ACHN (cell line): ENCODE data around the gene CC2D1B.

ENCODE experiments used
- DNase-seq: peaks from one replicate; pipeline ENCODE4 v3.0.0-alpha.2; 2015
- in situ Hi-C: cut with HindIII; loops from 2 replicates; pipeline ENCODE4 v1.10.0; 2017; ENCODE audit warnings: low sequenced_read_pairs, low pct_ligation_motif_present, low pct_unique_long_range_greater_than_20kb

CC2D1B gene

DNA sequence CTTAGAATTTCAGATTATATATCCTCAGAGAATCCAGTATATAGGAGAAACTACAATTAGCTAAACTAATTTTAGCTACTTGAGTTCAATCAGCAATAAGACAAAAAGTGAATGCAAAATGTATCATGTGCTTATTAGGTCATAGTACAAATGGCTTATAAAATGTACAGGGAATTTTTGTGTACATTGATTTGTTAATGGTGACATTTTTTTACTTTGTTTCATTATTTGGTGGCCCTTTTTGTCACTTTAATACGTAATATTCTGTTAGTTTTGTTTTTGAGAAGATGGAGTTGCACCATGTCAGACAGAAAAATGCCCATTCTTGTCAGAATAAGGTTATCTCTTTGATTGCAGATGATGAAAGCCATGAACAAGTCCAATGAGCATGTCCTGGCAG, 33.6 kb downstream of the CC2D1B start:
- in situ Hi-C loops = no loop called here
- DNase-seq = no peak

DNA sequence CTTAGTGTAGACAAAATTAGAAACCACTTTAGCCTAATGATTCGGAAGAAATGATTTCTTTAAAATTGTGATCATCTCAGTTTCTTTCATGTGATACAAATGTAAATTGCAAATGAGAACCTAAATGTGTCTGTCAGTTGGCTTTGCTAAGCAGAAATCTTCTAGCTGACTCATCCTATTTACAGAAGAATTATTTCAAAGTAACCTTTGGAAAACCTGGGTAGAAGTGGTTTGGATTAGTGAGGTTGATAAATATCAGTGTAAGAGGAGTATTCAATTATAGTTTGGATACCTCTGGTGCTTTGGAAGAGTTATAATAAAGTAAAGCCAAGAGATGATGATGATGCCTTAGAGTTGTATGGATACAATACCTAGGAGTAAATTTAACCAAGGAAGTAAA, 37.4 kb downstream of the CC2D1B start:
- in situ Hi-C loops = no loop called here
- no peak for DNase-seq

DNA sequence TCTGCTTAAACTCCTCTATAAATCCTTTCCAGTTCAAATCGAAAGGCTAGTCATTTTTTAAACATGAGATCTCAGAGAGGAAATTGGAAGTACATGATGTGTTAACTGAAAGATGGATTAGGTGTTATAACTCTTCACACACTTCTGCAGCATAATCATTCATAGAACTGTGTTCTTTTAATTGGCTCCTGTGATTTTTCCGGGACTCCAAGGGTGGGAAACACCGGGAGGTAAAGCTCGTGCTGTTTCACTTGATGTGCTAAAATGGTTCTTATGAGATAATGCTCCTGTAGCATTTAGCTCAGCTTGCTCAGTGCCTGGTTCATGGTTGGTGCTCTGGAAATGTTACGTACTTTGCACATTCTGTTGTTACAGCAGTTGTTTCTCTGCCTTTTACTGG, 40.2 kb downstream of the CC2D1B start:
- in situ Hi-C loops = no loop called here
- DNase-seq = no peak

DNA sequence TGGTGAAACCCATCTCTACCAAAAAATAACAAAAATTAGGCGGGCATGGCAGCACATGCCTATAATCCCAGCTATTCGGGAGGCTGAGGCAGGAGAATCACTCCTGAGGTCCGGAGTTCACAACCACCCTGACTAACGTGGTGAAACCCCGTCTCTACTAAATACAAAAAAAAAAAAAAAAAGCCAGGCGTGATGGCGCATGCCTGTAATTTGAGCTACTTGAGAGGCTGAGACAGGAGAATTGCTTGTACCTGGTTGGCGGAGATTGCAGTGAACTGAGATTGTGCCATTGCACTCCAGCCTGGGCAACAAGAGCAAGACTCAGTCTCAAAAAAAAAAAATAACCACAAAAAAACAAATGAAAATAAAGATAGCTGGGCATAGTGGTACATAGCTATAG, 42.3 kb downstream of the CC2D1B start:
- in situ Hi-C loops = no loop called here
- DNase-seq = no peak

DNA sequence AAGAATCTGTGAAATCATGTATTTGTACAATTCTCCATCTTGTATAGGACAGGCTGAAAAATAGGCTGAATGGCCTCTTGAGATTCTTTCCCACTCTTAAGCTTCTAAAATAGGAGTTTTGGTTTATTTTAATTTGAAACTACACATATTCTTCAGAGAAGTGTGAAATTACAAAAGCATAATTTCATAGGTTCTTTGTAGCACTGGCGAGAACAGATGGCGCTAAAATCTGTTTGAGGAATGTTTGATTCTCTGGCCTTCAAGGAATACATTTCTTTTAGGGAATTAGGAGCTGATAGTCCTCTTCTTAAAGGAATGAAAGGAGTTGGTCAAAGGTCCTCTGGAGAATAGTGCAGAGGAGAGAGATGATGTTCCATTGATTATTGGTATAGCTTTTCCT, 44.9 kb downstream of the CC2D1B start:
- in situ Hi-C loops = no loop called here
- no peak for DNase-seq

DNA sequence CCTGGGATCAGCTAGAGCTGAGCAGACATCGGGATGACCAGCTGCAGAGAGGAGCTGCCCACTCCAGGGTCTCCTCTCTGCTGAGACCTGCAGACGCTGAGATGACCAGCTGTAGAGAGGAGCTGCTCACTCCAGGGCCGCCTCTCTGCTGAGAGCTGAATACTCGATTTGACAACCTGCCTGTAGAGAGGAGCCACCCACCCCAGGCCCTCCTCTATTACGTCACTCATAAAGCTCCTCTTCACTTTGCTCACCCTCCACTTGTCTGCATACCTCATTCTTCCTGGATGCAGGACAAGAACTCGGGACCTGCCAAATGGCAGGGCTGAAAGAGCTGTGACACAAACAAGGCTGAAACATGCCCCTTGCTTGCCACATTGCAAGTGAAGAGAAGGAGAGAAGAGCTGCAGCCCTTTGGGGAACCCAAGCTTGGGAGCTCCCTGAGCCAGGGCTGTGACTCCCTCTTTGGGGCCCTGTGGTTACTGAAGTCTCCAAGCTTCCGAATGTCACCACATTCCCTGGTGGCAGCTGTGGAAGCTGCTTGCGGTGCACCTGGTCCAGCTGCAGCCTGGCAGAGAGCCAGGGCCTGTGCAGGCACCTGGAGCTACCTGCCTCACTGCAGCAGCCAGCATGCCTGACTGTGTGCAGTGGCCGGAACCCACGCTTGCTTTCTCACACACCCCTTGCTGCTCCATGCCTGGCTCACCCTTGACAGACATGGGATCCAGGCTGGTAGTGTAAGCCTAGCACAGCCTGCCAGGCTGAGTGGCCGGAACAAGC, 59.6 kb downstream of the CC2D1B start:
- in situ Hi-C loops = no loop called here
- no peak for DNase-seq

DNA sequence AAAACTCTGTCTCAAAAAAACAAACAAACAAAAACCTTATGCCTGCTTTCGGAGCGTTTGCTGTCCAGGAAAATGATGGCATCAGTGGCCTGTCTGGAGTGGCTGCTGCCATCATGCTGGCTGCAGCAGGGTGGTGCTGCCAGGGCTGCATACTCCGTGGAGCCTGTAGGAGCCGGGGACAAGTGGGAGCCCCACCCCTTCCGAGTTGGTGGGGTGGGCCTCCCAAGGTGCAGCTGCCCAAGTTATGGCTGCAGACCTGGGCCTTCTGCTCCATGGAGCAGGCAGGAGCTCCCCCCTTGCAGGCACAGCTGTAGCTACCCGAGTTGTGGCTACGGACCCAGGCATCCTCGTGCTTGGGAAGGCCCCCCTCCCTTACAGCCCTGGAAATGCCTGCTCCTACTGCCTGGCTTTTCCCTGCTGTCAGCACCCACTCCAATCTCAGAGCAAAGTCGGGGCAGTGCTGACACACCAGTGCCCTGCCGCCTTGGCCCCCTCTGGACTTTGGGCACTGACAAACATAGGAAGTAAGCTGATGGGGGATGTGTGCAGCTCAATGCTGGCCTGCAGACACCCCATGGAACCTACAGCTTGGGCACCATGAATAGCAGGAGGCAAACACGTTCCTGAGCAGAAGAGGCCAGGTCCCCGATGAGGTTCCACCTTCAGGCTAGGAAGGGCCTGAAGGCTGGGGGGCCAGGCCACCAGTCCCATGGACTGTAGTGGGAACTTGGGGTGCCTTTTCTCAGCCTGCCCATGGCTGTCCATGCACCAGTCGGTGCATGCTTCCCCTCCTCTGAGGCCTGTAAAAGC, 60.4 kb downstream of the CC2D1B start:
- no peak for DNase-seq
- in situ Hi-C loops = no loop called here
